IMR-90 (cell line): ENCODE results near the gene ITGA6. TPM values are rescaled to one million over a fixed set of nuclear protein-coding genes. Genes with fewer than 3 reads are reported as not detected.

Experiments
- ATAC-seq: fragments of 200-7000 bp; cut with Tn5 transposase; 2 replicates; pipeline ENCODE4 v1.9.1; 2020; ENCODE audit warnings: low read depth, mild to moderate bottlenecking, moderate library complexity
- BruUV-seq: library from RNA; stranded (reverse); fragments of 400-500 nt; replicated peaks from 2 replicates; lab custom pipeline; 2021; lab: Mats Ljungman, UMichigan
- CTCF ChIA-PET: fragments of 300-600 bp; formaldehyde crosslinking; extraction: SDS; loops from one replicate; lab custom pipeline; 2021; ENCODE audit warnings: antibody characterized with exemption; lab: Yijun Ruan, JAX
- POLR2A ChIA-PET: fragments of 300-600 bp; sonication (Branson Sonifier 250); formaldehyde crosslinking; loops from one replicate; lab custom pipeline; 2022; ENCODE audit warnings: antibody characterized with exemption; ENCODE audit not compliant: unreplicated experiment; lab: Charles Lee
- DNase-seq: peaks from one replicate; pipeline ENCODE4 v3.0.0; 2013
- H2AFZ ChIP-seq: replicated peaks from 2 replicates; pipeline ENCODE3; 2013; ENCODE audit warnings: low read length, mild to moderate bottlenecking; ENCODE audit not compliant: poor library complexity
- H2AK5ac ChIP-seq: 2 replicates; pipeline ENCODE4 v1.6.1; 2013; ENCODE audit warnings: low read depth, low read length, inconsistent platforms
- H2AK9ac ChIP-seq: replicated peaks from 2 replicates; pipeline ENCODE3; 2013; ENCODE audit warnings: mild to moderate bottlenecking, low read depth, low read length, moderate library complexity; ENCODE audit not compliant: poor library complexity
- H2BK120ac ChIP-seq: 2 replicates; pipeline ENCODE4 v1.6.1; 2013; ENCODE audit warnings: low read depth, low read length, inconsistent platforms
- H2BK15ac ChIP-seq: 3 replicates; pipeline ENCODE4 v1.6.1; 2013; ENCODE audit warnings: low read depth, low read length, inconsistent platforms
- H2BK20ac ChIP-seq: 2 replicates; pipeline ENCODE4 v1.6.1; 2013; ENCODE audit warnings: low read depth, mild to moderate bottlenecking, inconsistent platforms, low read length, moderate library complexity
- H2BK5ac ChIP-seq: 2 replicates; pipeline ENCODE4 v1.6.1; 2013; ENCODE audit warnings: mild to moderate bottlenecking, low read depth, low read length, inconsistent platforms; ENCODE audit not compliant: poor library complexity, severe bottlenecking
- H3K14ac ChIP-seq: replicated peaks from 2 replicates; pipeline ENCODE4 v1.6.1; 2013; ENCODE audit warnings: low read depth, low read length, inconsistent platforms
- H3K18ac ChIP-seq: 2 replicates; pipeline ENCODE4 v1.6.1; 2013; ENCODE audit warnings: low read depth, low read length, control low read depth
- H3K23ac ChIP-seq: 2 replicates; pipeline ENCODE4 v1.6.1; 2013; ENCODE audit warnings: low read depth, low read length, inconsistent platforms
- H3K27ac ChIP-seq: 2 replicates; pipeline ENCODE4 v1.5.1; 2013; ENCODE audit warnings: mild to moderate bottlenecking, control low read depth, low read length; ENCODE audit not compliant: insufficient read depth
- H3K27me3 ChIP-seq: 2 replicates; pipeline ENCODE4 v1.6.1; 2013; ENCODE audit warnings: low read length; ENCODE audit not compliant: control insufficient read depth, insufficient read depth
- H3K36me3 ChIP-seq: 2 replicates; pipeline ENCODE4 v1.6.1; 2013; ENCODE audit warnings: low read length, mixed read lengths; ENCODE audit not compliant: control insufficient read depth, insufficient read depth
- H3K4ac ChIP-seq: 2 replicates; pipeline ENCODE4 v1.6.1; 2013; ENCODE audit warnings: low read depth, low read length, inconsistent platforms
- H3K4me1 ChIP-seq: 2 replicates; pipeline ENCODE4 v1.6.1; 2013; ENCODE audit warnings: low read length, mixed read lengths; ENCODE audit not compliant: control insufficient read depth, insufficient read depth
- H3K4me2 ChIP-seq: 2 replicates; pipeline ENCODE4 v1.6.1; 2013; ENCODE audit warnings: low read depth, mild to moderate bottlenecking, control low read depth, low read length, moderate library complexity
- H3K4me3 ChIP-seq: 2 replicates; pipeline ENCODE4 v1.5.1; 2013; ENCODE audit warnings: low read depth, mild to moderate bottlenecking, control low read depth, low read length, moderate library complexity; ENCODE audit not compliant: insufficient read depth
- H3K56ac ChIP-seq: 2 replicates; pipeline ENCODE4 v1.6.1; 2013; ENCODE audit warnings: low read length, inconsistent platforms; ENCODE audit not compliant: insufficient read depth; ENCODE audit errors: extremely low read depth
- H3K79me1 ChIP-seq, 2 experiments: 2 replicates each; pipeline ENCODE4 v1.6.1; 2013; ENCODE audit warnings: low read length in 2 of 2, inconsistent platforms in 1 of 2, low read depth in 1 of 2
- H3K9ac ChIP-seq: 2 replicates; pipeline ENCODE4 v1.6.1; 2013; ENCODE audit warnings: low read depth, low read length, control low read depth
- H3K9me1 ChIP-seq: 2 replicates; pipeline ENCODE4 v1.6.1; 2013; ENCODE audit warnings: low read length, inconsistent platforms; ENCODE audit not compliant: insufficient read depth
- H3K9me3 ChIP-seq: 2 replicates; pipeline ENCODE4 v1.6.1; 2013; ENCODE audit warnings: low read length; ENCODE audit not compliant: control insufficient read depth, insufficient read depth
- H4K20me1 ChIP-seq: 2 replicates; pipeline ENCODE4 v1.6.1; 2013; ENCODE audit warnings: low read length, inconsistent platforms; ENCODE audit not compliant: insufficient read depth
- H4K5ac ChIP-seq: 2 replicates; pipeline ENCODE4 v1.6.1; 2013; ENCODE audit warnings: mild to moderate bottlenecking, low read depth, low read length, control low read depth
- H4K8ac ChIP-seq, 2 experiments: 2 replicates each; pipeline ENCODE4 v1.6.1; 2013; ENCODE audit warnings: low read depth in 2 of 2, low read length in 2 of 2, control low read depth in 1 of 2, inconsistent platforms in 1 of 2
- H4K91ac ChIP-seq: 2 replicates; pipeline ENCODE4 v1.6.1; 2013; ENCODE audit warnings: low read depth, low read length, inconsistent platforms; ENCODE audit not compliant: insufficient read depth
- BHLHE40 ChIP-seq: fragments of 150-350 bp; IDR thresholded peaks from 2 replicates; pipeline ENCODE4 v1.6.1; 2016; ENCODE audit warnings: mild to moderate bottlenecking, low read depth, low read length
- CEBPB ChIP-seq: IDR thresholded peaks from 2 replicates; pipeline ENCODE4 v1.6.1; 2012; ENCODE audit warnings: low read depth, low read length, improper control_type of control experiment
- CHD1 ChIP-seq: IDR thresholded peaks from 2 replicates; pipeline ENCODE4 v1.6.1; 2012; ENCODE audit warnings: low read depth, low read length, improper control_type of control experiment
- FOS ChIP-seq: fragments of 150-350 bp; IDR thresholded peaks from 2 replicates; pipeline ENCODE4 v1.6.1; 2016; ENCODE audit warnings: low read depth, low read length
- MAFK ChIP-seq: IDR thresholded peaks from 2 replicates; pipeline ENCODE4 v1.6.1; 2012; ENCODE audit warnings: low read depth, low read length, improper control_type of control experiment
- MAZ ChIP-seq: IDR thresholded peaks from 2 replicates; pipeline ENCODE4 v1.6.1; 2012; ENCODE audit warnings: low read depth, mild to moderate bottlenecking, low read length, improper control_type of control experiment, moderate library complexity, borderline replicate concordance
- MXI1 ChIP-seq: IDR thresholded peaks from 2 replicates; pipeline ENCODE4 v1.6.1; 2012; ENCODE audit warnings: low read depth, mild to moderate bottlenecking, low read length, moderate library complexity, borderline replicate concordance
- NFE2L2 ChIP-seq: fragments of 150-350 bp; IDR thresholded peaks from 2 replicates; pipeline ENCODE4 v1.6.1; 2016; ENCODE audit warnings: low read depth, mild to moderate bottlenecking, low read length
- POLR2A ChIP-seq: IDR thresholded peaks from 2 replicates; pipeline ENCODE4 v1.6.1; 2012; ENCODE audit warnings: mild to moderate bottlenecking, low read depth, low read length
- RCOR1 ChIP-seq: IDR thresholded peaks from 2 replicates; pipeline ENCODE4 v1.6.1; 2012; ENCODE audit warnings: mild to moderate bottlenecking, low read length, improper control_type of control experiment; ENCODE audit not compliant: insufficient replicate concordance
- RFX5 ChIP-seq: IDR thresholded peaks from 2 replicates; pipeline ENCODE4 v1.8.0; 2012; ENCODE audit warnings: low read depth, mild to moderate bottlenecking, low read length, moderate library complexity
- SMC3 ChIP-seq: fragments of 150-350 bp; IDR thresholded peaks from 2 replicates; pipeline ENCODE4 v1.6.1; 2016; ENCODE audit warnings: low read depth, mild to moderate bottlenecking, antibody characterized with exemption, low read length, moderate library complexity
- dilution Hi-C: fragments of 300-500 bp; cut with HindIII; formaldehyde crosslinking; loops from one replicate; pipeline ENCODE4 v1.14.3; 2018; ENCODE audit warnings: low sequenced_read_pairs; ENCODE audit not compliant: unreplicated experiment
- in situ Hi-C: fragments of 300-500 bp; cut with MboI; formaldehyde crosslinking; loops from 3 replicates; pipeline ENCODE4 v1.14.3; 2019; ENCODE audit warnings: low sequenced_read_pairs, inconsistent platforms, mixed read lengths
- intact Hi-C: fragments of 100-400 bp; cut with micrococcal nuclease; formaldehyde crosslinking; loops from 2 replicates; pipeline ENCODE4 v1.10.0; 2022
- polyA plus RNA-seq, 3 experiments: library from polyadenylated mRNA; depleted of rRNA; stranded (reverse); fragments of >200 nt; gene quantifications; 2 replicates each; pipeline ENCODE4 v1.2.3, GENCODE V29; 2012; ENCODE audit warnings: low replicate concordance in 1 of 3
- total RNA-seq: library from RNA; depleted of rRNA; stranded (reverse); fragments of >200 nt; gene quantifications from 2 replicates; pipeline ENCODE4 v1.2.3, GENCODE V29; 2012
- TF ChIP-seq, protein P1 (sequence below): fragments of 150-350 bp; IDR thresholded peaks from 2 replicates; pipeline ENCODE4 v1.6.1; 2017; ENCODE audit warnings: mild to moderate bottlenecking, antibody characterized with exemption, low read length, low read depth
- TF ChIP-seq, protein P2 (sequence below): fragments of 150-350 bp; IDR thresholded peaks from 2 replicates; pipeline ENCODE4 v1.6.1; 2016; ENCODE audit warnings: low read depth, mild to moderate bottlenecking, low read length, moderate library complexity, borderline replicate concordance

The ITGA6 gene
- total and polyA plus RNA-seq, 2 of the 4 experiments (the other 2 are of a cell fraction): 12.5 to 43.9 TPM

DNA sequence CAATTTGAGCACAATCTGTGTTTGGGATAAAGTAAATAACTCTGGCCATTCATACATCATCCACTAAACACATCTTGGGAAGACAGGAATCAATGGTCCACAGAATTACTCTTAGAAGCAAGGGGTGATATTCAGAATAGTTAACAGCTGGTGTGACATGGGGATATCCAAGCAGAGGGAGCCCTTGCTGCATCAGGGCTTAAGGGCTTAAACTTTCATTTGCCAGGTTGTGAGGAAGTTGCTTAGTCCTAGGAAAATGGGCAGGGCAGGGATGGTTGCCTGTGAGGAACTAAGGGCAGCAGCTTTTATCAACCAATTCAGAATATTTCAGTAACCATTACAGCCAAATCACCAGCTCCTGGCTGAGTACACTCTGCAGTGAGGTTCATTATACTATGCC, 2.0 kb upstream of the ITGA6 start:
- no peak for ATAC-seq
- H2AK5ac ChIP-seq: no peak overlapping the region
- H2BK15ac ChIP-seq: no peak overlapping the region

More for the DNA sequence above, 2.0 kb upstream of the ITGA6 start:
- Histone ChIP-seq H3K4me2 (no peak overlapping the region), H3K27ac (no peak overlapping the region), H2BK5ac (no peak overlapping the region), H4K8ac (no peak overlapping the region), H2BK120ac (no peak overlapping the region), H3K9me1 (peaks cover 2% of the 10 kb centered on the region; the same call in 1 of the 2 replicates), H3K4ac (no peak overlapping the region), H3K4me3 (no peak overlapping the region), H3K18ac (no peak overlapping the region), H3K79me1 (peaks cover 6 to 17% of the 10 kb centered on the region in 2 experiments; a peak in 3 of 4 replicates), H4K20me1 (no peaks in the 10 kb centered on the region), H2AK9ac (no peak overlapping the region), H2BK20ac (no peak overlapping the region), H3K9me3 (no peaks in the 10 kb centered on the region), H4K91ac (no peak overlapping the region), H3K9ac (no peak overlapping the region), H3K36me3 (no peaks in the 10 kb centered on the region), H3K4me1 (peaks cover 7% of the 10 kb centered on the region), H2AFZ (no peak overlapping the region), H3K14ac (no peak overlapping the region), H3K27me3 (peaks cover 7% of the 10 kb centered on the region; the same call in 1 of the 2 replicates), H3K23ac (no peak overlapping the region), H4K5ac (no peak overlapping the region), H3K56ac (no peak overlapping the region)
- CTCF ChIA-PET: interaction anchor here (1.2 kb wide), 1 partner anchor 36 kb away, joined by 3 read pairs; no protein-coding TSS in a partner anchor
- dilution Hi-C loops (no loop called here), in situ Hi-C loops (no loop called here), intact Hi-C loops (no loop called here)
- POLR2A ChIA-PET: no interaction called here
- TF ChIP-seq RFX5 (no peak), MAZ (no peak), CHD1 (no peak), RCOR1 (no peak), NFE2L2 (no peak), FOS (no peak), POLR2A (no peak), CEBPB (no peak), SMC3 (no peak), BHLHE40 (no peak), MXI1 (no peak), MAFK (no peak)
- TF ChIP-seq, protein P1, sequence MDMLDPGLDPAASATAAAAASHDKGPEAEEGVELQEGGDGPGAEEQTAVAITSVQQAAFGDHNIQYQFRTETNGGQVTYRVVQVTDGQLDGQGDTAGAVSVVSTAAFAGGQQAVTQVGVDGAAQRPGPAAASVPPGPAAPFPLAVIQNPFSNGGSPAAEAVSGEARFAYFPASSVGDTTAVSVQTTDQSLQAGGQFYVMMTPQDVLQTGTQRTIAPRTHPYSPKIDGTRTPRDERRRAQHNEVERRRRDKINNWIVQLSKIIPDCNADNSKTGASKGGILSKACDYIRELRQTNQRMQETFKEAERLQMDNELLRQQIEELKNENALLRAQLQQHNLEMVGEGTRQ: no peak
- TF ChIP-seq, protein P2, sequence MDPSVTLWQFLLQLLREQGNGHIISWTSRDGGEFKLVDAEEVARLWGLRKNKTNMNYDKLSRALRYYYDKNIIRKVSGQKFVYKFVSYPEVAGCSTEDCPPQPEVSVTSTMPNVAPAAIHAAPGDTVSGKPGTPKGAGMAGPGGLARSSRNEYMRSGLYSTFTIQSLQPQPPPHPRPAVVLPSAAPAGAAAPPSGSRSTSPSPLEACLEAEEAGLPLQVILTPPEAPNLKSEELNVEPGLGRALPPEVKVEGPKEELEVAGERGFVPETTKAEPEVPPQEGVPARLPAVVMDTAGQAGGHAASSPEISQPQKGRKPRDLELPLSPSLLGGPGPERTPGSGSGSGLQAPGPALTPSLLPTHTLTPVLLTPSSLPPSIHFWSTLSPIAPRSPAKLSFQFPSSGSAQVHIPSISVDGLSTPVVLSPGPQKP: no peak
- no TSS peak for BruUV-seq
- DNase-seq: no peak
